ENCODE measurements around the gene MAP4.

DNA sequence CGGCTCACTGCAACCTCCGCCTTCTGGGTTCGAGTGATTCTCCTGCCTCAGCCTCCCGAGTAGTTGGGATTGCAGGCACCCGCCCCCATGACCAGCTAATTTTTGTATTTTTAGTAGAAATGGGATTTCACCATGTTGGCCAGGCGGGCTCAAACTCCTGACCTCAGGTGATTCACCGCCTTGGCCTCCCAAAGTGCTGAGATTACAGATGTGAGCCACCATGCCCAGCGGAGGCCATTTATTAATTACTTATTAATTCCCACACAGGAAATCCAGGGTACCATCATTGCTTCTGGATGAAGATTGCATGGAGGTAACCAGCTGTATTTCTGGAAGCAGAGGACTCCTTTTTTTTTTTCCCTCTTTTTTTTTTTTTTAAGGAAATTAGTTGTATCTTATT, 37.8 kb downstream of the MAP4 start:
- no peak for TF ChIP-seq JUN (IDR thresholded peaks at IDR 0.05)
- TF ChIP-seq, protein P1, sequence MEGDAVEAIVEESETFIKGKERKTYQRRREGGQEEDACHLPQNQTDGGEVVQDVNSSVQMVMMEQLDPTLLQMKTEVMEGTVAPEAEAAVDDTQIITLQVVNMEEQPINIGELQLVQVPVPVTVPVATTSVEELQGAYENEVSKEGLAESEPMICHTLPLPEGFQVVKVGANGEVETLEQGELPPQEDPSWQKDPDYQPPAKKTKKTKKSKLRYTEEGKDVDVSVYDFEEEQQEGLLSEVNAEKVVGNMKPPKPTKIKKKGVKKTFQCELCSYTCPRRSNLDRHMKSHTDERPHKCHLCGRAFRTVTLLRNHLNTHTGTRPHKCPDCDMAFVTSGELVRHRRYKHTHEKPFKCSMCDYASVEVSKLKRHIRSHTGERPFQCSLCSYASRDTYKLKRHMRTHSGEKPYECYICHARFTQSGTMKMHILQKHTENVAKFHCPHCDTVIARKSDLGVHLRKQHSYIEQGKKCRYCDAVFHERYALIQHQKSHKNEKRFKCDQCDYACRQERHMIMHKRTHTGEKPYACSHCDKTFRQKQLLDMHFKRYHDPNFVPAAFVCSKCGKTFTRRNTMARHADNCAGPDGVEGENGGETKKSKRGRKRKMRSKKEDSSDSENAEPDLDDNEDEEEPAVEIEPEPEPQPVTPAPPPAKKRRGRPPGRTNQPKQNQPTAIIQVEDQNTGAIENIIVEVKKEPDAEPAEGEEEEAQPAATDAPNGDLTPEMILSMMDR (IDR thresholded peaks at IDR 0.05) = no peak
- no peak for TF ChIP-seq MAX (IDR thresholded peaks at IDR 0.05)
- no peak for TF ChIP-seq ZSCAN20 (CRISPR knock-in tag; IDR thresholded peaks at IDR 0.05)
- TF ChIP-seq, protein P2, sequence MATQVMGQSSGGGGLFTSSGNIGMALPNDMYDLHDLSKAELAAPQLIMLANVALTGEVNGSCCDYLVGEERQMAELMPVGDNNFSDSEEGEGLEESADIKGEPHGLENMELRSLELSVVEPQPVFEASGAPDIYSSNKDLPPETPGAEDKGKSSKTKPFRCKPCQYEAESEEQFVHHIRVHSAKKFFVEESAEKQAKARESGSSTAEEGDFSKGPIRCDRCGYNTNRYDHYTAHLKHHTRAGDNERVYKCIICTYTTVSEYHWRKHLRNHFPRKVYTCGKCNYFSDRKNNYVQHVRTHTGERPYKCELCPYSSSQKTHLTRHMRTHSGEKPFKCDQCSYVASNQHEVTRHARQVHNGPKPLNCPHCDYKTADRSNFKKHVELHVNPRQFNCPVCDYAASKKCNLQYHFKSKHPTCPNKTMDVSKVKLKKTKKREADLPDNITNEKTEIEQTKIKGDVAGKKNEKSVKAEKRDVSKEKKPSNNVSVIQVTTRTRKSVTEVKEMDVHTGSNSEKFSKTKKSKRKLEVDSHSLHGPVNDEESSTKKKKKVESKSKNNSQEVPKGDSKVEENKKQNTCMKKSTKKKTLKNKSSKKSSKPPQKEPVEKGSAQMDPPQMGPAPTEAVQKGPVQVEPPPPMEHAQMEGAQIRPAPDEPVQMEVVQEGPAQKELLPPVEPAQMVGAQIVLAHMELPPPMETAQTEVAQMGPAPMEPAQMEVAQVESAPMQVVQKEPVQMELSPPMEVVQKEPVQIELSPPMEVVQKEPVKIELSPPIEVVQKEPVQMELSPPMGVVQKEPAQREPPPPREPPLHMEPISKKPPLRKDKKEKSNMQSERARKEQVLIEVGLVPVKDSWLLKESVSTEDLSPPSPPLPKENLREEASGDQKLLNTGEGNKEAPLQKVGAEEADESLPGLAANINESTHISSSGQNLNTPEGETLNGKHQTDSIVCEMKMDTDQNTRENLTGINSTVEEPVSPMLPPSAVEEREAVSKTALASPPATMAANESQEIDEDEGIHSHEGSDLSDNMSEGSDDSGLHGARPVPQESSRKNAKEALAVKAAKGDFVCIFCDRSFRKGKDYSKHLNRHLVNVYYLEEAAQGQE (IDR thresholded peaks at IDR 0.05) = no peak
- no peak for TF ChIP-seq POLR2A (IDR thresholded peaks at IDR 0.05; ENCODE audit: low read length)
- TF ChIP-seq, protein P3, sequence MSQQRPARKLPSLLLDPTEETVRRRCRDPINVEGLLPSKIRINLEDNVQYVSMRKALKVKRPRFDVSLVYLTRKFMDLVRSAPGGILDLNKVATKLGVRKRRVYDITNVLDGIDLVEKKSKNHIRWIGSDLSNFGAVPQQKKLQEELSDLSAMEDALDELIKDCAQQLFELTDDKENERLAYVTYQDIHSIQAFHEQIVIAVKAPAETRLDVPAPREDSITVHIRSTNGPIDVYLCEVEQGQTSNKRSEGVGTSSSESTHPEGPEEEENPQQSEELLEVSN (IDR thresholded peaks at IDR 0.05; ENCODE audit: borderline replicate concordance, low read depth) = no peak
- no peak for TF ChIP-seq USF2 (IDR thresholded peaks at IDR 0.05)
- no peak for TF ChIP-seq KDM1A (IDR thresholded peaks at IDR 0.05; ENCODE audit: low read depth)
- TF ChIP-seq KDM5A (IDR thresholded peaks at IDR 0.05) = no peak

Measured in A549 (cell line).